Brain microvascular endothelial cell (primary cell): ENCODE measurements around the gene LGALS3.

Experiments
- DNase-seq: peaks from one replicate; pipeline ENCODE4 v3.0.0-alpha.2; 2020
- H3K27ac ChIP-seq: fragments of 250-450 bp; sonication (Bioruptor Pico); 2 replicates; pipeline ENCODE4 v1.5.1; 2020; ENCODE audit warnings: mild to moderate bottlenecking, moderate library complexity
- H3K27me3 ChIP-seq: fragments of 250-450 bp; sonication (Bioruptor Pico); replicated peaks from 2 replicates; pipeline ENCODE4 v1.5.1; 2020; ENCODE audit warnings: mild to moderate bottlenecking
- H3K36me3 ChIP-seq: fragments of 250-450 bp; sonication (Bioruptor Pico); replicated peaks from 2 replicates; pipeline ENCODE4 v1.5.1; 2020; ENCODE audit warnings: mild to moderate bottlenecking
- H3K4me3 ChIP-seq: 2 replicates; pipeline ENCODE4 v1.5.1; 2011; ENCODE audit warnings: low read depth, mild to moderate bottlenecking, control low read depth, low read length, moderate library complexity
- CTCF ChIP-seq: IDR thresholded peaks from 2 replicates; pipeline ENCODE4 v1.5.1; 2011; ENCODE audit warnings: low read depth, mild to moderate bottlenecking, moderate library complexity, low read length, control low read depth, inconsistent platforms; ENCODE audit errors: missing control alignments
- in situ Hi-C: cut with HindIII; loops from 2 replicates; pipeline ENCODE4 v1.10.0; 2017; ENCODE audit warnings: low sequenced_read_pairs, low pct_ligation_motif_present

Gene LGALS3

GRCh38 chr14:55126932-55127459 is 2.1 kb upstream of the LGALS3 start:
- H3K4me3 ChIP-seq = no peak overlapping the region
- no peak for DNase-seq
- no peaks in the 10 kb centered on the region for H3K36me3 ChIP-seq
- in situ Hi-C loops = no loop called here
- H3K27ac ChIP-seq = no peak overlapping the region
- no peaks in the 10 kb centered on the region for H3K27me3 ChIP-seq
- TF ChIP-seq CTCF = no peak

GRCh38 chr14:55127460-55127951 is 1.5 kb upstream of the LGALS3 start:
- H3K4me3 ChIP-seq = no peak overlapping the region
- H3K27me3 ChIP-seq = no peaks in the 10 kb centered on the region
- in situ Hi-C loops = no loop called here
- no peak for TF ChIP-seq CTCF
- H3K27ac ChIP-seq = no peak overlapping the region
- DNase-seq = peak; percentile 52
- no peaks in the 10 kb centered on the region for H3K36me3 ChIP-seq

- no peaks in the 10 kb centered on the region for H3K36me3 ChIP-seq
- peak overlapping the region; percentile 74 for H3K4me3 ChIP-seq
- in situ Hi-C loops = no loop called here
- TF ChIP-seq CTCF = no peak
- no peaks in the 10 kb centered on the region for H3K27me3 ChIP-seq
- no peak for DNase-seq
- peak overlapping the region; percentile 45 for H3K27ac ChIP-seq
These were observed 516 bp upstream of the LGALS3 start for GRCh38 chr14:55128386-55129085.

GRCh38 chr14:55129428-55130195 is 560 bp downstream of the LGALS3 start:
- Histone ChIP-seq H3K27me3 (no peaks in the 10 kb centered on the region), H3K36me3 (no peaks in the 10 kb centered on the region), H3K27ac (peak overlapping the region; percentile 45), H3K4me3 (peak overlapping the region; percentile 74)
- DNase-seq = peak; percentile 73
- in situ Hi-C loops = no loop called here
- TF ChIP-seq CTCF = no peak

- Histone ChIP-seq H3K36me3 (no peaks in the 10 kb centered on the region), H3K4me3 (peak overlapping the region; percentile 74), H3K27ac (peak overlapping the region; percentile 45), H3K27me3 (no peaks in the 10 kb centered on the region)
- no peak for DNase-seq
- in situ Hi-C loops = no loop called here
- no peak for TF ChIP-seq CTCF
These were observed 1.1 kb downstream of the LGALS3 start for GRCh38 chr14:55130196-55130550.
